GM23248 (cell line): Measurements from ENCODE around the gene CPTP.

Experiments used
- EZH2 ChIP-seq: fragments of 200-600 bp; sonication (generic); IDR thresholded peaks from 2 replicates; pipeline ENCODE4 v1.6.1; 2018; ENCODE audit warnings: antibody characterized with exemption, mild to moderate bottlenecking; ENCODE audit not compliant: insufficient read depth, poor library complexity, severe bottlenecking
- EZH2phosphoT487 ChIP-seq: fragments of 200-600 bp; sonication (generic); IDR thresholded peaks from 2 replicates; pipeline ENCODE4 v1.6.1; 2018; ENCODE audit warnings: antibody characterized with exemption, moderate library complexity, mild to moderate bottlenecking, low read depth; ENCODE audit not compliant: insufficient read depth

DNA sequence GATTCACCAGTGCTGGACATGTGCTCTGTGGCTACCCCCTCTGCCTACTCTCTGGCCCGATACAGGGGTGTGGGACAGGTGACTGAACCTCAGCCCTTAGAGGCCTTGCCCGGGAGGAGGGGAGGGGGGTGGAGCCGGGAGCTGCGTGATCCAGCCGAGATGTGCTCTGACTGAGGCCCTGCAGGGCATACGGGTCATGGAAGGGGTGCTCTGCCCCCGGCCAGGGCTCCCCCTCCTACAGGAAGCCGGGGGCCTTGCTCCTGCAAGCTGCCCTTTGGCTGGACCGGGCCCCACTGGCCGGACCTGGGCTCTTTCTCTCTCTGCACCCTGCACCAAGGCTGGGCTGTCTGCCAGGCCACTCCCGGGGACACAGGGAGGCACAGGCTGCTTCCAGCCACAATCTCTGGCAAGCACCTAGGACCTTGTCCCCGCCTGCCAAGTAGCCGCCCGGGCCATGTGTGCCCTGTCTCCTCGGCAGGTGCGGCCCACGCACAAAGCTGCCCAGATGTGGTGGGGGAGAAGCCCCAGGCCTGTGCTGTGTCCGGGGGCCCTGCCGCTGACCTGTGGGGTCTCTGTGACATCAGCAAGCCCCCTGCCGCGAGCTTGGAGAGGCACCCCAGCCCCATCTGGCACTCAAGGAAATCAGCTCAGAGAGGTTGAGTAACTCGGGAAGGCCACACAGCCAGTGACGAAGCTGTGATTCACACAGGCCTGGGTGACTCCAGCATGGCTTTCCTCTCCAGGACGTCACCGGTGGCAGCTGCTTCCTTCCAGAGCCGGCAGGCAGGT lies 42.9 kb upstream of the CPTP start:
- TF ChIP-seq EZH2, result no peak
- no peak for TF ChIP-seq EZH2phosphoT487
